Activated naive CD8-positive, alpha-beta T cell treated with anti-CD3 and anti-CD28 coated beads, Interleukin-2, amount 50 U/mL, for 24 hours (primary cell): Measurements from ENCODE around the gene FCER1G.

Experiments
- ATAC-seq: fragments of 150-1000 bp; cut with Tn5 transposase; one replicate; pipeline ENCODE4 v1.10.0; 2021
- DNase-seq: peaks from one replicate; pipeline ENCODE4 v3.0.0; 2021
- H3K27ac Mint-ChIP-seq: one replicate; pipeline ENCODE4 v1.8.0; 2021; ENCODE audit warnings: mild to moderate bottlenecking, mixed read lengths
- H3K27me3 Mint-ChIP-seq: one replicate; pipeline ENCODE4 v1.8.0; 2021; ENCODE audit warnings: mixed read lengths
- H3K36me3 Mint-ChIP-seq: one replicate; pipeline ENCODE4 v1.8.0; 2021; ENCODE audit warnings: low read depth, mixed read lengths
- H3K4me1 Mint-ChIP-seq: one replicate; pipeline ENCODE4 v1.8.0; 2021; ENCODE audit warnings: mixed read lengths
- H3K4me3 Mint-ChIP-seq: one replicate; pipeline ENCODE4 v1.8.0; 2021; ENCODE audit warnings: mild to moderate bottlenecking, moderate library complexity, mixed read lengths
- H3K9me3 Mint-ChIP-seq: one replicate; pipeline ENCODE4 v1.8.0; 2021; ENCODE audit warnings: mixed read lengths

FCER1G gene

GRCh38 chr1:161177936-161178244 lies 37.2 kb upstream of the FCER1G start:
- Mint-ChIP-seq H3K4me3 (peak overlapping the region; percentile 96), H3K27ac (peak overlapping the region; percentile 96), H3K27me3 (no peaks in the 10 kb centered on the region), H3K9me3 (no peaks in the 10 kb centered on the region), H3K4me1 (peaks cover 64% of the 10 kb centered on the region), H3K36me3 (peaks cover 19% of the 10 kb centered on the region)
- no peak for DNase-seq
- ATAC-seq, result no peak

DNA sequence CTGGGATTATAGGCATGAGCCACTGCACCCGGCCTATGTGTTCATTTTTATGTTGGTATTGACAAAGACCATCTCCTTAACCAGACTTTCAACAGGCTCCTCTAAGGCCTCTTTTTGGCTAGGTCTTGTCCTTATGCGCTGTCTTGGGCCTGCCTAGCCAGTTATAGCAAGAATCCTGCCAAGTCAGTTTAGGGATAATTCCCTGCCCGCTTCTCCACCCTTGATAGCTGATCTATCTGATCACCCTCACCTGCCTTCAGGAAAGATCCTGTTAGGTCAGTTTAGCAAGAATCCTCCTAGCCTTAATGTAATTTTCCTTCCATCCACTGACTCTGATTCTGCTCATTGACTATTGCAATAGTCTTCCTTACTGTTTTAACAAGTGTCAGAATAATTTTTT lies 35.4 kb upstream of the FCER1G start:
- ATAC-seq, result no peak
- H3K4me3 Mint-ChIP-seq, result no peak overlapping the region
- H3K27ac Mint-ChIP-seq, result no peak overlapping the region
- H3K4me1 Mint-ChIP-seq, result peaks cover 71% of the 10 kb centered on the region
- no peaks in the 10 kb centered on the region for H3K27me3 Mint-ChIP-seq
- no peaks in the 10 kb centered on the region for H3K9me3 Mint-ChIP-seq
- H3K36me3 Mint-ChIP-seq, result peaks cover 7% of the 10 kb centered on the region
- DNase-seq, result no peak

DNA sequence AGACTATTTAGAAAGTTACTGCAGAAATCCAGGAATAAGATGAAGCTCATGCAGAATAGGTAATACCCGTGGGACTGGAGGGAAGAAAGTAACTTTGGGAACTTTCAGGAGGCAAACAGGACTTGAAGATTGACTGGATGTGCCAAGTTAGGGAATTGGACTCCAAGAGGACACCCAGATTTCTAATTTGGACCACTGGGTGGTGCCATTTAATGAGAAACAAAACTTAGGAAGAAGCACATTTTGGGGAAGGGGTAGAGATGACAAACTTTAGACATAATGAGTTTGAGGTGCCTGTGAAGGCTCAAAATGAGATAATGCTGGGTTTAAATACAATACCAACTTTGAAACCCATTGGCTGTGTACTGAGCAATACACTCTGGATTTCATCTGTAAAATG lies 34.5 kb upstream of the FCER1G start:
- DNase-seq (no peak), ATAC-seq (no peak)
- Mint-ChIP-seq H3K27ac (no peak overlapping the region), H3K9me3 (no peaks in the 10 kb centered on the region), H3K4me3 (no peak overlapping the region), H3K36me3 (peaks cover 5% of the 10 kb centered on the region), H3K4me1 (peaks cover 74% of the 10 kb centered on the region), H3K27me3 (no peaks in the 10 kb centered on the region)

GRCh38 chr1:161182214-161182613 lies 32.9 kb upstream of the FCER1G start:
- ATAC-seq (peak; percentile 79), DNase-seq (peak; percentile 53)
- no peaks in the 10 kb centered on the region for H3K36me3 Mint-ChIP-seq
- H3K27me3 Mint-ChIP-seq, result no peaks in the 10 kb centered on the region
- H3K27ac Mint-ChIP-seq, result peak overlapping the region; percentile 92
- peak overlapping the region; percentile 22 for H3K4me3 Mint-ChIP-seq
- H3K9me3 Mint-ChIP-seq, result no peaks in the 10 kb centered on the region
- H3K4me1 Mint-ChIP-seq, result peaks cover 78% of the 10 kb centered on the region

DNA sequence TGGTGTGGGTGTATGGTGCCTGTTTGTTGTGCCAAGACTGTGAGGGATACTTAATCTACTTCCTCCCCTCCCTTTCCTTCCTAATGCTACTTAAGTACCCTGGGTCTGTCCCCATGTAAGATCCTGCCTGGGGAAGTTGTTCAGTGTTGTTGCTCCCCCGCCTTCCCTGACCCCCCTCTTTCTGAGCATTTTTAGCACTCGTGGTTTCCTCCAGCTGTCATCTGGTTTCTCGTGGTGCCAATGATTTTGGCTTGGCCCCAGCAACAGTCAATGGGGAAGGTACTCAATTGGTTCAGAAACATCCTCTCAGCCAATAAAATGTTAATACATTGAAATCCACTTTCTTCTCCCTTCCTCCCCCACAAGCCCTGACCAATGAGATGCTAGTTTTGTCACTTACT lies 29.8 kb upstream of the FCER1G start:
- H3K27me3 Mint-ChIP-seq, result no peaks in the 10 kb centered on the region
- peak; percentile 68 for DNase-seq
- peak overlapping the region; percentile 91 for H3K27ac Mint-ChIP-seq
- no peaks in the 10 kb centered on the region for H3K9me3 Mint-ChIP-seq
- peak; percentile 58 for ATAC-seq
- H3K36me3 Mint-ChIP-seq, result no peaks in the 10 kb centered on the region
- peaks cover 80% of the 10 kb centered on the region for H3K4me1 Mint-ChIP-seq
- H3K4me3 Mint-ChIP-seq, result peak overlapping the region; percentile 67

- Mint-ChIP-seq H3K27ac (peak overlapping the region; percentile 91), H3K4me3 (peak overlapping the region; percentile 67), H3K27me3 (no peaks in the 10 kb centered on the region), H3K36me3 (no peaks in the 10 kb centered on the region), H3K9me3 (no peaks in the 10 kb centered on the region), H3K4me1 (peaks cover 74% of the 10 kb centered on the region)
- ATAC-seq (no peak), DNase-seq (peak; percentile 31)
Measured at GRCh38 chr1:161185732-161186311, 29.3 kb upstream of the FCER1G start.

DNA sequence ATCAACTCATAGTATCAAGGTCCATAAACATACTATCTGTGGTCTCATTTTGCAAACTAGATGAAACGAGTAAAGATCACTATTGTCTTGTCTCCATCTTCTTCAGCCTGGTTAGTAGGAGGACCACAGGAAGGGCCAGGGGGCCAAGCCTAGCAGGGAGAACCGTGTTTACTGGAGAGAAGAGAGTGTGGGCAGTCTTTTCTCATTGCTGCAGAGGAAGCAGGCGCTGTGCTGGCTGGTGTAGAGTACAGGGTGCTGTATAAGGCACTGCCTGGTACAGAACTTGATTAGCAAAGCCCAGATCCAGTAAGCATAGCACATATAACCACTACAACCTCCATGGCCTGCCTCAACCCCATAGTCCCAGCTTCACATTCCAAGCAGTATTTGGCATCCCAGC lies 27.8 kb upstream of the FCER1G start:
- H3K9me3 Mint-ChIP-seq, result no peaks in the 10 kb centered on the region
- no peak for DNase-seq
- H3K36me3 Mint-ChIP-seq, result no peaks in the 10 kb centered on the region
- peak overlapping the region; percentile 44 for H3K27ac Mint-ChIP-seq
- ATAC-seq, result no peak
- no peaks in the 10 kb centered on the region for H3K27me3 Mint-ChIP-seq
- no peak overlapping the region for H3K4me3 Mint-ChIP-seq
- H3K4me1 Mint-ChIP-seq, result peaks cover 61% of the 10 kb centered on the region

GRCh38 chr1:161188381-161188780 lies 26.7 kb upstream of the FCER1G start:
- Mint-ChIP-seq H3K27me3 (no peaks in the 10 kb centered on the region), H3K36me3 (no peaks in the 10 kb centered on the region), H3K4me1 (peaks cover 57% of the 10 kb centered on the region), H3K27ac (peak overlapping the region; percentile 27), H3K9me3 (no peaks in the 10 kb centered on the region), H3K4me3 (no peak overlapping the region)
- DNase-seq (no peak), ATAC-seq (no peak)

DNA sequence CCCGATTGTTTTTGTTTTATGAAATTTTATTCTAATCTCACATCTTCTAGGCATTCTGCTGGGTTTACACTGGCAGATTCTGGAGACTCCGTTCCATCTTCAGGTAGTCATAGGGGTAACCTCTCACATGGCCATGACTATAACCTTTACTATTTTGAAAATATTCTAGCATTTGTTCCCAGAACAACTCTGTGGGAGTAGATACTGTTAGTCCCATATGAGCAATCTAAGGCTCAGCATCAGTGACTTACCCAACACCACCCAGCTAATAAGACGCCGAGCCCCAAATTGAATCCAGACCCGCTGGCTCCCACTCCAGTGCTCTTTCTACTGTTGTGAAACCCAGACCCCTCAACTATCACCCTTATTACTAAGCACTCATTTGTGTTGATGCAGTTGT lies 26.1 kb upstream of the FCER1G start:
- H3K36me3 Mint-ChIP-seq, result no peaks in the 10 kb centered on the region
- no peak overlapping the region for H3K27ac Mint-ChIP-seq
- H3K4me1 Mint-ChIP-seq, result peaks cover 53% of the 10 kb centered on the region
- ATAC-seq (no peak), DNase-seq (no peak)
- H3K9me3 Mint-ChIP-seq, result no peaks in the 10 kb centered on the region
- no peak overlapping the region for H3K4me3 Mint-ChIP-seq
- no peaks in the 10 kb centered on the region for H3K27me3 Mint-ChIP-seq

- ATAC-seq, result no peak
- Mint-ChIP-seq H3K27ac (no peak overlapping the region), H3K9me3 (no peaks in the 10 kb centered on the region), H3K27me3 (no peaks in the 10 kb centered on the region), H3K4me3 (no peak overlapping the region), H3K36me3 (no peaks in the 10 kb centered on the region), H3K4me1 (peaks cover 50% of the 10 kb centered on the region)
- no peak for DNase-seq
Measured at GRCh38 chr1:161190962-161191521, 24.1 kb upstream of the FCER1G start.

DNA sequence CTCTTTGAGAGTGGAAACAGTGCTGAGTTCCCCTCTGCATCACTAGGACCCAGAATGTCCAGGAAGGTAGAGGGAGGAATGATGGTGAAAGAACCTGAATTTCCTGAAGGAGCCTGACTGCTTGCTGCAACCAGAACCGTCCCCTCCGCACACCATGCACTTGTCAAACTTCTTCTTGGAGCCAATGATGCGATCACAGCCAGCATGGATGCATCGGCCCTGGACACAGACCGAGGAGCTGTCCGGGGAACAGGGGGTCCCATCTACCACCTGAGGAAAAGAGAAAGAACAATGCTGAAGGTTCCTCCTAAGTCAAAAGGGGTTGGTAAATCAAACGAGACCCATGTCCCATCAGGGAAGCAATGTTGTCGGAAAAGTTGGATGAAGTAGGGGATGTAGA lies 23.1 kb upstream of the FCER1G start:
- DNase-seq (no peak), ATAC-seq (no peak)
- Mint-ChIP-seq H3K9me3 (no peaks in the 10 kb centered on the region), H3K4me3 (no peak overlapping the region), H3K36me3 (no peaks in the 10 kb centered on the region), H3K27ac (no peak overlapping the region), H3K27me3 (no peaks in the 10 kb centered on the region), H3K4me1 (peaks cover 42% of the 10 kb centered on the region)

GRCh38 chr1:161192476-161193465 lies 22.3 kb upstream of the FCER1G start:
- peak; percentile 87 for ATAC-seq
- H3K9me3 Mint-ChIP-seq, result no peaks in the 10 kb centered on the region
- peaks cover 34% of the 10 kb centered on the region for H3K4me1 Mint-ChIP-seq
- H3K36me3 Mint-ChIP-seq, result no peaks in the 10 kb centered on the region
- H3K27ac Mint-ChIP-seq, result peak overlapping the region; percentile 24
- H3K27me3 Mint-ChIP-seq, result no peaks in the 10 kb centered on the region
- DNase-seq, result peak; percentile 62
- no peak overlapping the region for H3K4me3 Mint-ChIP-seq

- peaks cover 29% of the 10 kb centered on the region for H3K4me1 Mint-ChIP-seq
- H3K36me3 Mint-ChIP-seq, result no peaks in the 10 kb centered on the region
- no peak for DNase-seq
- no peak overlapping the region for H3K27ac Mint-ChIP-seq
- no peak overlapping the region for H3K4me3 Mint-ChIP-seq
- no peak for ATAC-seq
- no peaks in the 10 kb centered on the region for H3K9me3 Mint-ChIP-seq
- no peaks in the 10 kb centered on the region for H3K27me3 Mint-ChIP-seq
Measured at GRCh38 chr1:161193561-161194235, 21.4 kb upstream of the FCER1G start.

- peaks cover 31% of the 10 kb centered on the region for H3K4me1 Mint-ChIP-seq
- H3K27me3 Mint-ChIP-seq, result no peaks in the 10 kb centered on the region
- H3K27ac Mint-ChIP-seq, result peak overlapping the region; percentile 42
- H3K4me3 Mint-ChIP-seq, result no peak overlapping the region
- DNase-seq (no peak), ATAC-seq (no peak)
- H3K9me3 Mint-ChIP-seq, result no peaks in the 10 kb centered on the region
- no peaks in the 10 kb centered on the region for H3K36me3 Mint-ChIP-seq
Measured at GRCh38 chr1:161195171-161195570, 19.9 kb upstream of the FCER1G start.
